ENCODE results near the gene ALG1L2. TPM values are rescaled to one million over a fixed set of nuclear protein-coding genes. Genes with fewer than 3 reads are reported as not detected.
A peak's percentile ranks its signal among the peaks of the same experiment; 100 is the strongest.
"Not testable (repeated sequence)": the region's sequence is repeated elsewhere in the genome, so short reads cannot be mapped to it uniquely, and the experiment has no call there.

The ALG1L2 gene
- total RNA-seq, 2 donors from 2014 or later, result 5.2 to 10.1 TPM

GRCh38 chr3:130108836-130109585 is 27.4 kb downstream of the ALG1L2 start:
- H3K27me3 ChIP-seq (ENCODE audit: control insufficient read depth, insufficient read depth, low read length, poor library complexity, severe bottlenecking); DNase-seq; H3K27me3 Mint-ChIP-seq (ENCODE audit: insufficient read depth); H3K9me3 ChIP-seq (ENCODE audit: control insufficient read depth, low read length); H3K4me3 Mint-ChIP-seq; H3K36me3 ChIP-seq (ENCODE audit: control insufficient read depth, insufficient read depth, low read length); H3K9me3 Mint-ChIP-seq; H3K27ac Mint-ChIP-seq; H3K4me3 ChIP-seq (ENCODE audit: low read length); H3K27ac ChIP-seq (ENCODE audit: low read depth, low read length); H3K4me1 ChIP-seq (ENCODE audit: control insufficient read depth, insufficient read depth, low read length); H3K9ac ChIP-seq (ENCODE audit: extremely low read depth, low read length, poor library complexity, severe bottlenecking): not testable (repeated sequence)
- WGBS, 2 experiments (ENCODE audit: insufficient coverage in 1 of 2, insufficient read length in 1 of 2), result 90 to 94% methylated on average over 12 to 16 of the region's 16 CpGs
- Mint-ChIP-seq H3K36me3 (ENCODE audit: low read depth) (peaks cover 13% of the 10 kb centered on the region), H3K4me1 (peaks cover 16% of the 10 kb centered on the region)

GRCh38 chr3:130110386-130111169 is 28.9 kb downstream of the ALG1L2 start:
- peak overlapping the region; percentile 34 for H3K9ac ChIP-seq (ENCODE audit: extremely low read depth, low read length, poor library complexity, severe bottlenecking)
- Mint-ChIP-seq H3K36me3 (ENCODE audit: low read depth) (peaks cover 17% of the 10 kb centered on the region), H3K4me3 (peak overlapping the region; percentile 84), H3K4me1 (peaks cover 16% of the 10 kb centered on the region), H3K27ac (peak overlapping the region; percentile 93)
- not testable (repeated sequence) for H3K27me3 ChIP-seq (ENCODE audit: control insufficient read depth, insufficient read depth, low read length, poor library complexity, severe bottlenecking); H3K9me3 Mint-ChIP-seq; H3K9me3 ChIP-seq (ENCODE audit: control insufficient read depth, low read length); H3K27me3 Mint-ChIP-seq (ENCODE audit: insufficient read depth); H3K4me1 ChIP-seq (ENCODE audit: control insufficient read depth, insufficient read depth, low read length); H3K36me3 ChIP-seq (ENCODE audit: control insufficient read depth, insufficient read depth, low read length)
- H3K4me3 ChIP-seq (ENCODE audit: low read length), result peak overlapping the region; percentile 83
- H3K27ac ChIP-seq (ENCODE audit: low read depth, low read length), result peak overlapping the region; percentile 32
- DNase-seq, result peak; percentile 64
- WGBS, 2 experiments (ENCODE audit: insufficient coverage in 1 of 2, insufficient read length in 1 of 2), result 0 to 9% methylated on average over 4 to 18 of the region's 19 CpGs

DNA sequence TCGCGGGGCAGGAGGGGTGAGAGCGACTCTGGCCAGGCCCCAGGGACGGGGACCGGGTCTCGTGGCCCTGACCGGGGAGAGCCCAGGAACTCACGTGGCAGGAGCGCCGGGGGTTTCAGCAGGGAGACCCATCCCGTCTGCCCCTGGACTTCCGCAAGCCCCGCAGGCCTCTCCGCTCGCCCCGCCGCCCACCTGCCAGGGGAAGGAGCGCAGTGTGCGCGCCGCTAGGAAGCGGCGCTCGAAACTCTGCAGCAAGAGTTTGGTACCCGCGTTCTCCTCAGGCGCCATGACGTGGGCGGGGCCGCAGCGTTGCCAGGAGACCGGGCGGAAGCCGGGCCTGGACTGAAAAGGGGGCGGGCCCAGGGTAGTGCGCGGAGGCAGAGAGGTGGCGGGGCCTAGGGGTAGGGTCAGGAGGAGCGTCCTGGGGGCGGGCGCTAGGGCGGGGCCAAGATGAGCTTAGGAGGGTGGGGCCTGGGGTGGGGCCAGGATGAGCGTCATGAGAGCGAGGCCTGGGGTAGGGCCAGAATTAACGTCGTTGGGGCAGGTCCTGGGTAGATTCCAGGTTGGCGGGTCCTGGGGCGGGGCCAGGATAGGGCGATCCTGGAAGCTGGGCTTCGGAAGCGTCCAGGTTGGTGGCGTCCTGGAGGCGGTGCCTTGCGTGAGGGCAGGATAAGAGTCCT is 29.7 kb downstream of the ALG1L2 start:
- 0% methylated on average over 4 to 54 of the region's 54 CpGs for WGBS, 2 experiments (ENCODE audit: insufficient coverage in 1 of 2, insufficient read length in 1 of 2)
- Mint-ChIP-seq H3K4me3 (peak overlapping the region; percentile 84), H3K4me1 (peaks cover 11% of the 10 kb centered on the region), H3K27ac (peak overlapping the region; percentile 93), H3K27me3 (ENCODE audit: insufficient read depth) (no peaks in the 10 kb centered on the region), H3K36me3 (ENCODE audit: low read depth) (peaks cover 14% of the 10 kb centered on the region), H3K9me3 (no peaks in the 10 kb centered on the region)
- Histone ChIP-seq H3K27ac (ENCODE audit: low read depth, low read length) (peak overlapping the region; percentile 32), H3K27me3 (ENCODE audit: control insufficient read depth, insufficient read depth, low read length, poor library complexity, severe bottlenecking) (no peaks in the 10 kb centered on the region), H3K36me3 (ENCODE audit: control insufficient read depth, insufficient read depth, low read length) (no peaks in the 10 kb centered on the region), H3K9me3 (ENCODE audit: control insufficient read depth, low read length) (no peaks in the 10 kb centered on the region), H3K4me3 (ENCODE audit: low read length) (peak overlapping the region; percentile 83), H3K9ac (ENCODE audit: extremely low read depth, low read length, poor library complexity, severe bottlenecking) (peak overlapping the region; percentile 34), H3K4me1 (ENCODE audit: control insufficient read depth, insufficient read depth, low read length) (no peaks in the 10 kb centered on the region)
- TF ChIP-seq, protein P1, sequence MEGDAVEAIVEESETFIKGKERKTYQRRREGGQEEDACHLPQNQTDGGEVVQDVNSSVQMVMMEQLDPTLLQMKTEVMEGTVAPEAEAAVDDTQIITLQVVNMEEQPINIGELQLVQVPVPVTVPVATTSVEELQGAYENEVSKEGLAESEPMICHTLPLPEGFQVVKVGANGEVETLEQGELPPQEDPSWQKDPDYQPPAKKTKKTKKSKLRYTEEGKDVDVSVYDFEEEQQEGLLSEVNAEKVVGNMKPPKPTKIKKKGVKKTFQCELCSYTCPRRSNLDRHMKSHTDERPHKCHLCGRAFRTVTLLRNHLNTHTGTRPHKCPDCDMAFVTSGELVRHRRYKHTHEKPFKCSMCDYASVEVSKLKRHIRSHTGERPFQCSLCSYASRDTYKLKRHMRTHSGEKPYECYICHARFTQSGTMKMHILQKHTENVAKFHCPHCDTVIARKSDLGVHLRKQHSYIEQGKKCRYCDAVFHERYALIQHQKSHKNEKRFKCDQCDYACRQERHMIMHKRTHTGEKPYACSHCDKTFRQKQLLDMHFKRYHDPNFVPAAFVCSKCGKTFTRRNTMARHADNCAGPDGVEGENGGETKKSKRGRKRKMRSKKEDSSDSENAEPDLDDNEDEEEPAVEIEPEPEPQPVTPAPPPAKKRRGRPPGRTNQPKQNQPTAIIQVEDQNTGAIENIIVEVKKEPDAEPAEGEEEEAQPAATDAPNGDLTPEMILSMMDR (conservative IDR thresholded peaks at IDR 0.05), result no peak
- peak; percentile 100 for DNase-seq

- H3K9me3 Mint-ChIP-seq; H3K9me3 ChIP-seq (ENCODE audit: control insufficient read depth, low read length); H3K27me3 ChIP-seq (ENCODE audit: control insufficient read depth, insufficient read depth, low read length, poor library complexity, severe bottlenecking); H3K27me3 Mint-ChIP-seq (ENCODE audit: insufficient read depth); H3K36me3 ChIP-seq (ENCODE audit: control insufficient read depth, insufficient read depth, low read length); H3K4me1 ChIP-seq (ENCODE audit: control insufficient read depth, insufficient read depth, low read length): not testable (repeated sequence)
- Mint-ChIP-seq H3K27ac (peak overlapping the region; percentile 97), H3K4me3 (peak overlapping the region; percentile 84), H3K36me3 (ENCODE audit: low read depth) (peaks cover 19% of the 10 kb centered on the region), H3K4me1 (peaks cover 11% of the 10 kb centered on the region)
- peak overlapping the region; percentile 73 for H3K9ac ChIP-seq (ENCODE audit: extremely low read depth, low read length, poor library complexity, severe bottlenecking)
- 0% methylated on average over 13 to 59 of the region's 63 CpGs for WGBS, 2 experiments (ENCODE audit: insufficient coverage in 1 of 2, insufficient read length in 1 of 2)
- peak; percentile 99 for DNase-seq
- H3K27ac ChIP-seq (ENCODE audit: low read depth, low read length), result peak overlapping the region; percentile 73
- H3K4me3 ChIP-seq (ENCODE audit: low read length), result peak overlapping the region; percentile 96
These were observed 30.5 kb downstream of the ALG1L2 start for GRCh38 chr3:130111865-130112747.

DNA sequence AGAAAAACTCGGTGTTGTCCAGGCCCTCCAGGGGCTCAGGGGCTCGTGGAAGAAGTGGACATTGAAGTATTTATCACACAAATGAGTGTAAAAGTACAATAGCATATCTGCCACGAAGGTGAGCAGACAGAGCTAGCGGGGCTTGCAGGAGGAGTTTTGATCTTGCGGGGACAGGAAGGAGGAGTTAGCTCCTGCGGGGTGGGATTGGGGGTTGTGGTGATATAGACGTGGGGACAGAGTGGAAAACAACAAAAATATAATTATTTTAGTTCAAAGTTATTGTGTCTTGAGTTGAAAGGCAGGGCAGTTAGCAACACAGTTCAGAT is 31.1 kb downstream of the ALG1L2 start:
- Mint-ChIP-seq H3K27ac (peak overlapping the region; percentile 97), H3K4me3 (peak overlapping the region; percentile 84), H3K36me3 (ENCODE audit: low read depth) (peaks cover 20% of the 10 kb centered on the region), H3K4me1 (peaks cover 11% of the 10 kb centered on the region)
- H3K4me3 ChIP-seq (ENCODE audit: low read length), result peak overlapping the region; percentile 96
- not testable (repeated sequence) for DNase-seq; H3K9me3 Mint-ChIP-seq; H3K4me1 ChIP-seq (ENCODE audit: control insufficient read depth, insufficient read depth, low read length); H3K36me3 ChIP-seq (ENCODE audit: control insufficient read depth, insufficient read depth, low read length); H3K27me3 ChIP-seq (ENCODE audit: control insufficient read depth, insufficient read depth, low read length, poor library complexity, severe bottlenecking); H3K27me3 Mint-ChIP-seq (ENCODE audit: insufficient read depth); H3K9me3 ChIP-seq (ENCODE audit: control insufficient read depth, low read length)
- WGBS, 2 experiments (ENCODE audit: insufficient coverage in 1 of 2, insufficient read length in 1 of 2), result 0 to 3% methylated on average over 5 to 6 of the region's 7 CpGs
- peak overlapping the region; percentile 73 for H3K27ac ChIP-seq (ENCODE audit: low read depth, low read length)
- peak overlapping the region; percentile 73 for H3K9ac ChIP-seq (ENCODE audit: extremely low read depth, low read length, poor library complexity, severe bottlenecking)

All from endodermal cell (in vitro differentiated cells).